SK-N-SH treated with all-trans-retinoic acid at 6 μM for 48 hours (cell line): Measurements from ENCODE around the gene VRK3.

Source experiments
- ATAC-seq: fragments of 200-7000 bp; cut with Tn5 transposase; 3 replicates; pipeline ENCODE4 v1.9.1; 2020; ENCODE audit warnings: mild to moderate bottlenecking, moderate library complexity
- BACH2 ChIP-seq: fragments of 250-450 bp; sonication (Bioruptor Pico); IDR thresholded peaks from 2 replicates; pipeline ENCODE4 v1.9.0; 2021; ENCODE audit warnings: mild to moderate bottlenecking, borderline replicate concordance
- CSDC2 ChIP-seq: fragments of 250-450 bp; sonication (Bioruptor Pico); IDR thresholded peaks from 2 replicates; pipeline ENCODE4 v1.5.0; 2020; ENCODE audit warnings: mild to moderate bottlenecking, moderate library complexity
- ESRRG ChIP-seq: fragments of 250-450 bp; sonication (Bioruptor Pico); IDR thresholded peaks from 2 replicates; pipeline ENCODE4 v1.6.1; 2021; ENCODE audit warnings: mild to moderate bottlenecking
- GLIS3 ChIP-seq: fragments of 250-450 bp; sonication (Bioruptor Pico); IDR thresholded peaks from 2 replicates; pipeline ENCODE4 v1.5.0; 2020; ENCODE audit warnings: mild to moderate bottlenecking, moderate library complexity
- ISL1 ChIP-seq: fragments of 250-450 bp; sonication (Bioruptor Pico); IDR thresholded peaks from 2 replicates; pipeline ENCODE4 v2.1.2; 2022; ENCODE audit warnings: mild to moderate bottlenecking, moderate library complexity
- OSR1 ChIP-seq: fragments of 250-450 bp; sonication (Bioruptor Pico); IDR thresholded peaks from 2 replicates; pipeline ENCODE4 v1.8.0; 2022; ENCODE audit warnings: moderate library complexity, mild to moderate bottlenecking, inconsistent platforms
- PPARA ChIP-seq: fragments of 250-450 bp; sonication (Bioruptor Pico); IDR thresholded peaks from 2 replicates; pipeline ENCODE4 v1.5.0; 2020; ENCODE audit warnings: mild to moderate bottlenecking, borderline replicate concordance
- RARB ChIP-seq: fragments of 250-450 bp; sonication (Bioruptor Pico); IDR thresholded peaks from 2 replicates; pipeline ENCODE4 v1.8.0; 2021; ENCODE audit warnings: mild to moderate bottlenecking, moderate library complexity
- SNAI2 ChIP-seq: fragments of 250-450 bp; sonication (Bioruptor Pico); IDR thresholded peaks from 2 replicates; pipeline ENCODE4 v1.5.0; 2020; ENCODE audit warnings: mild to moderate bottlenecking, moderate library complexity
- TCF4 ChIP-seq: fragments of 250-450 bp; sonication (Bioruptor Pico); IDR thresholded peaks from 2 replicates; pipeline ENCODE4 v1.8.0; 2021; ENCODE audit warnings: mild to moderate bottlenecking, moderate library complexity, borderline replicate concordance
- TOX ChIP-seq: fragments of 250-450 bp; sonication (Bioruptor Pico); IDR thresholded peaks from 2 replicates; pipeline ENCODE4 v1.8.0; 2021; ENCODE audit warnings: mild to moderate bottlenecking, moderate library complexity, borderline replicate concordance
- ZC3H10 ChIP-seq: fragments of 250-450 bp; sonication (Bioruptor Pico); IDR thresholded peaks from 2 replicates; pipeline ENCODE4 v1.5.1; 2021; ENCODE audit warnings: mild to moderate bottlenecking, moderate library complexity
- ZFP3 ChIP-seq: fragments of 250-450 bp; sonication (Bioruptor Pico); IDR thresholded peaks from 2 replicates; pipeline ENCODE4 v1.5.0; 2020; ENCODE audit warnings: mild to moderate bottlenecking, moderate library complexity
- ZFP30 ChIP-seq: fragments of 450-650 bp; formaldehyde crosslinking; IDR thresholded peaks from 2 replicates; pipeline ENCODE4 v1.5.0; 2022; ENCODE audit warnings: mild to moderate bottlenecking, moderate library complexity
- ZNF8 ChIP-seq: fragments of 450-650 bp; formaldehyde crosslinking; IDR thresholded peaks from 2 replicates; pipeline ENCODE4 v1.5.0; 2020; ENCODE audit warnings: mild to moderate bottlenecking, moderate library complexity
- TF ChIP-seq, protein P1 (sequence below): fragments of 250-450 bp; sonication (Bioruptor Pico); IDR thresholded peaks from 2 replicates; pipeline ENCODE4 v1.8.0; 2021; ENCODE audit warnings: low read depth, mild to moderate bottlenecking, moderate library complexity, borderline replicate concordance
- TF ChIP-seq, protein P2 (sequence below): fragments of 250-450 bp; sonication (Bioruptor Pico); IDR thresholded peaks from 2 replicates; pipeline ENCODE4 v1.8.0; 2020; ENCODE audit warnings: mild to moderate bottlenecking, moderate library complexity, borderline replicate concordance
- TF ChIP-seq, protein P3 (sequence below): fragments of 250-450 bp; sonication (Bioruptor Pico); IDR thresholded peaks from 2 replicates; pipeline ENCODE4 v1.5.1; 2021; ENCODE audit warnings: mild to moderate bottlenecking, moderate library complexity
- TF ChIP-seq, protein P4 (sequence below): fragments of 250-450 bp; sonication (Bioruptor Pico); IDR thresholded peaks from 2 replicates; pipeline ENCODE4 v1.5.0; 2020; ENCODE audit warnings: mild to moderate bottlenecking, moderate library complexity

The VRK3 gene

DNA sequence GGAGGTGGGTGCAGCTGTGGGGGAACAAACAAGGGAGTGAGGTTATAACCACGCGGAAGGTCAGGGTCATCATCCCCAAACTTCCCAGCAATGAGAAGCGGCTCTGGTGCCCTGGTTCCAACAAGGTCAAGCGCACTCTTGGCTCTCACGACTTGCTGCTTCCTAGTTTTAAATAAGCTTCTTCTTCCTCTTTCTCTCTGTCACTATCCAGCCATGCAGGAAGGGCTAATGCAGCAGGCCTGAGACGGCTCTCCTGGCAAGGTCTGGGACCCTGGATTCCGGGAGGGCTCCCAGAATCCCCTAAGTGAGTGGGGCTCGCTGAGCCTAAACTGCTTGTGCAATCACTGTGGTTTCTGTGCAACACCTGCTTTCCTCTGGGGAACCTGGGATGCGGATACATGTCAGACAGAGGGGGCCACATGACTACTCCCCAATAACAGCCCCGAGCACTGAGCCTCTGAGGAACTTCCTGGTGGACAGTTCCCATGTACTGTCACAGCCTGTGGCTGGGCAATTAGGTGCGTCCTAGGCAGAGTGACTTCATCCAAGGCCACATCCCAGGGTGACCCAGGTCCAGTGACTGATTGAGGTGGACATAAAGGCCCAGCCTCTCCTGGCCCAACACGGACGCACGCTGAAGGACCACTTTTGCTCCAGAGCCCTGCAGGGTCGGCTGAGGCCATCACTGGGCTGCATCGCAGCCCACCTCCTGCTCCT is 24.2 kb downstream of the VRK3 start (continued):
- TF ChIP-seq, protein P1, sequence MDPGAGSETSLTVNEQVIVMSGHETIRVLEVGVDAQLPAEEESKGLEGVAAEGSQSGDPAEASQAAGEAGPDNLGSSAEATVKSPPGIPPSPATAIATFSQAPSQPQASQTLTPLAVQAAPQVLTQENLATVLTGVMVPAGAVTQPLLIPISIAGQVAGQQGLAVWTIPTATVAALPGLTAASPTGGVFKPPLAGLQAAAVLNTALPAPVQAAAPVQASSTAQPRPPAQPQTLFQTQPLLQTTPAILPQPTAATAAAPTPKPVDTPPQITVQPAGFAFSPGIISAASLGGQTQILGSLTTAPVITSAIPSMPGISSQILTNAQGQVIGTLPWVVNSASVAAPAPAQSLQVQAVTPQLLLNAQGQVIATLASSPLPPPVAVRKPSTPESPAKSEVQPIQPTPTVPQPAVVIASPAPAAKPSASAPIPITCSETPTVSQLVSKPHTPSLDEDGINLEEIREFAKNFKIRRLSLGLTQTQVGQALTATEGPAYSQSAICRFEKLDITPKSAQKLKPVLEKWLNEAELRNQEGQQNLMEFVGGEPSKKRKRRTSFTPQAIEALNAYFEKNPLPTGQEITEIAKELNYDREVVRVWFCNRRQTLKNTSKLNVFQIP = no peak
- TF ChIP-seq ISL1 (CRISPR knock-in tag) = no peak
- no peak for TF ChIP-seq SNAI2
- no peak for TF ChIP-seq ZFP3
- no peak for TF ChIP-seq ZNF8 (CRISPR knock-in tag)
- no peak for TF ChIP-seq BACH2
- TF ChIP-seq CSDC2 (CRISPR knock-in tag) = no peak
- no peak for TF ChIP-seq RARB
- TF ChIP-seq ESRRG (CRISPR knock-in tag) = no peak
- TF ChIP-seq, all 23 proteins: peak for 0

DNA sequence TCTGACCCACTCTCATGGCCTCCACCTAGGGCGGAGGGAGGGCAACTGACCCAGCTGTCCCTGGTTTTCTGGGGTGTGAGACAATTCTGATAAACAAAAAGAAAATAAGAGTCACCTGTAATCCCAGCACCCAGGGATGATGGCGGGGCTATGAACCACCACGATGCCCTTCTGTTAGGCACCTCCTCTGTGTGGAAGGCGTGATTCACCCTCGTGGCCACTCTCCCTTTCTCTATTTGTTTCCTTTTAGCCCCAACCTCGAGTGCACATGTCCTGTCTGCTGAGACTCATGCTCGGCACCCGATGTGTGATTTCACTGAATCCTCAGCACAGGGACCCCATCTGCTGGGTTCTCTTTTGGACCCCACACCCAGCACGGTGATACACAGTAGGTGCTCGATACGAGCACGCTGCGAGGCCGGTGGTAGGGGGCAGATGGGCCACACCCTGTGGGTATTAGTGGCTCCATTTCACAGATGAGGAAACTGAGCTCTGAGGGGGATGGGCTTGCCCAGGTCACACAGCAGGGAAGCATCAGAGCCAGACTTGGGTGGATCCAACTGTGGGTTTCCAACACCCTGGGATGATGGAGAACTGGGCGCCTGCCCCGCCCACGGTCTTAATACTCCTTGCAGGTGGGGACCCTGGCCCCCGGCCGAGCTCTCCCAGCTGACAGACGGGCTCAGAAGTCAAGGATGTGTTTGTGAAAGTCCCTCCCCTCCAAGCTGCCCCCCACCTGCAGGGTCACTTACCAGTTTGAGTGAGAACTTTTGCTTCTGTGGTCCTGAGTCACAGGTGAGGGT is 24.9 kb downstream of the VRK3 start:
- no peak for ATAC-seq
- TF ChIP-seq OSR1 (CRISPR knock-in tag) (no peak), GLIS3 (CRISPR knock-in tag) (no peak), ESRRG (CRISPR knock-in tag) (no peak), CSDC2 (CRISPR knock-in tag) (no peak), SNAI2 (no peak), ZFP30 (CRISPR knock-in tag) (no peak), BACH2 (no peak)
- TF ChIP-seq, protein P2, sequence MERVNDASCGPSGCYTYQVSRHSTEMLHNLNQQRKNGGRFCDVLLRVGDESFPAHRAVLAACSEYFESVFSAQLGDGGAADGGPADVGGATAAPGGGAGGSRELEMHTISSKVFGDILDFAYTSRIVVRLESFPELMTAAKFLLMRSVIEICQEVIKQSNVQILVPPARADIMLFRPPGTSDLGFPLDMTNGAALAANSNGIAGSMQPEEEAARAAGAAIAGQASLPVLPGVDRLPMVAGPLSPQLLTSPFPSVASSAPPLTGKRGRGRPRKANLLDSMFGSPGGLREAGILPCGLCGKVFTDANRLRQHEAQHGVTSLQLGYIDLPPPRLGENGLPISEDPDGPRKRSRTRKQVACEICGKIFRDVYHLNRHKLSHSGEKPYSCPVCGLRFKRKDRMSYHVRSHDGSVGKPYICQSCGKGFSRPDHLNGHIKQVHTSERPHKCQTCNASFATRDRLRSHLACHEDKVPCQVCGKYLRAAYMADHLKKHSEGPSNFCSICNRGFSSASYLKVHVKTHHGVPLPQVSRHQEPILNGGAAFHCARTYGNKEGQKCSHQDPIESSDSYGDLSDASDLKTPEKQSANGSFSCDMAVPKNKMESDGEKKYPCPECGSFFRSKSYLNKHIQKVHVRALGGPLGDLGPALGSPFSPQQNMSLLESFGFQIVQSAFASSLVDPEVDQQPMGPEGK (CRISPR knock-in tag) = no peak
- TF ChIP-seq, protein P3, sequence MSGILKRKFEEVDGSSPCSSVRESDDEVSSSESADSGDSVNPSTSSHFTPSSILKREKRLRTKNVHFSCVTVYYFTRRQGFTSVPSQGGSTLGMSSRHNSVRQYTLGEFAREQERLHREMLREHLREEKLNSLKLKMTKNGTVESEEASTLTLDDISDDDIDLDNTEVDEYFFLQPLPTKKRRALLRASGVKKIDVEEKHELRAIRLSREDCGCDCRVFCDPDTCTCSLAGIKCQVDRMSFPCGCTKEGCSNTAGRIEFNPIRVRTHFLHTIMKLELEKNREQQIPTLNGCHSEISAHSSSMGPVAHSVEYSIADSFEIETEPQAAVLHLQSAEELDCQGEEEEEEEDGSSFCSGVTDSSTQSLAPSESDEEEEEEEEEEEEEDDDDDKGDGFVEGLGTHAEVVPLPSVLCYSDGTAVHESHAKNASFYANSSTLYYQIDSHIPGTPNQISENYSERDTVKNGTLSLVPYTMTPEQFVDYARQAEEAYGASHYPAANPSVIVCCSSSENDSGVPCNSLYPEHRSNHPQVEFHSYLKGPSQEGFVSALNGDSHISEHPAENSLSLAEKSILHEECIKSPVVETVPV = no peak
- TF ChIP-seq, all 23 proteins: peak for 0

DNA sequence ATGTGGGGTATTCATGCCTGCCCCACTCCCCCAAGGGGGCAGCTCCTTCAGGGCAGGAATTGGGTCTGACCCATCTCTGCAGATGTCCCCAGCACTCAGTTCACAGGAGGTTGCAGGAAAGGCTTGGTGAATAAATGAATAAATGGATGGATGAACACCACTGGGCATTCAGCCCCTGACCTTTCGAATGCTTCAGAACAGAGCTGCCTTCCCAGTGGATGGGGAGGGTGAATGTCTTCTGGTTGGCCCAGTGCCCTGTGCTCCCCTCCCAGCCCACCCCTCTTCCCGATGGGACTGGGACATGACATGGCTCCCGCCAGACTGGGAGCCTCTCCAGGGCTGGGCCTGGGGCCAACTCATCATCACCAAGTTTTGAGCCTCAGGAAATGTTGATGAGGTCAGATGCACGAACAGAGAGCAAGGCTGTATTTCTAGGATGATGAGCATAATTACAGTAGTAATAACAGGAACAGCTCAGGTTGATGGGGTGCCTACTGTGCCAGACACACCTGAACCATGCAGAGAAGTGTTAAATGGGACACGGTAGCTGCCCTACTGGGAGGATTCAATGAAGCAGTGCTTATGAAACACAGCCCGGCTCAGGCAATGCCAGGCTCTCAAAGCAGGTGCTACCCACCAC is 25.7 kb downstream of the VRK3 start:
- no peak for ATAC-seq
- TF ChIP-seq TOX (CRISPR knock-in tag) = no peak
- no peak for TF ChIP-seq TCF4 (CRISPR knock-in tag)
- TF ChIP-seq ZNF8 (CRISPR knock-in tag) = no peak
- TF ChIP-seq, protein P1 = no peak

DNA sequence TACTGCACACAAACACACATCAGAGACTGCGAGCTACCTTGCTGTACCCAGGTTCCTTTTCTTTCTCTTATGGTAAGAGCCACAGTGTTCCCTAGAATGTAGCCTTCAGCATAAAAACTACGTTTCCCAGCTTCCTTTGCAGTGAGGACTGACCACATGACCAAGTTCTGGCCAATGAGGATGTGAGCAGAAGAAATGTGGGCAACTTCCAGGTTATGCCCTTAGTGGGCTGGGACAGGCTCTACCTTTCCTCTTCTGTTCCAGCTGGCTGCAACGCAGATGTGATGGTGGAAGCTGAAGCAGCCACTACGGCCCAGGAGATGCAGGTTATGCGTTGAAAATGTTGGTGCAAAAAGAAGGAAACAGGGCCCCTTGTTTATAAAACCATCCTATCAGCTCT is 27.5 kb downstream of the VRK3 start:
- TF ChIP-seq PPARA (no peak), ZC3H10 (CRISPR knock-in tag) (no peak), ZNF8 (CRISPR knock-in tag) (no peak), TCF4 (CRISPR knock-in tag) (no peak)
- TF ChIP-seq, protein P4, sequence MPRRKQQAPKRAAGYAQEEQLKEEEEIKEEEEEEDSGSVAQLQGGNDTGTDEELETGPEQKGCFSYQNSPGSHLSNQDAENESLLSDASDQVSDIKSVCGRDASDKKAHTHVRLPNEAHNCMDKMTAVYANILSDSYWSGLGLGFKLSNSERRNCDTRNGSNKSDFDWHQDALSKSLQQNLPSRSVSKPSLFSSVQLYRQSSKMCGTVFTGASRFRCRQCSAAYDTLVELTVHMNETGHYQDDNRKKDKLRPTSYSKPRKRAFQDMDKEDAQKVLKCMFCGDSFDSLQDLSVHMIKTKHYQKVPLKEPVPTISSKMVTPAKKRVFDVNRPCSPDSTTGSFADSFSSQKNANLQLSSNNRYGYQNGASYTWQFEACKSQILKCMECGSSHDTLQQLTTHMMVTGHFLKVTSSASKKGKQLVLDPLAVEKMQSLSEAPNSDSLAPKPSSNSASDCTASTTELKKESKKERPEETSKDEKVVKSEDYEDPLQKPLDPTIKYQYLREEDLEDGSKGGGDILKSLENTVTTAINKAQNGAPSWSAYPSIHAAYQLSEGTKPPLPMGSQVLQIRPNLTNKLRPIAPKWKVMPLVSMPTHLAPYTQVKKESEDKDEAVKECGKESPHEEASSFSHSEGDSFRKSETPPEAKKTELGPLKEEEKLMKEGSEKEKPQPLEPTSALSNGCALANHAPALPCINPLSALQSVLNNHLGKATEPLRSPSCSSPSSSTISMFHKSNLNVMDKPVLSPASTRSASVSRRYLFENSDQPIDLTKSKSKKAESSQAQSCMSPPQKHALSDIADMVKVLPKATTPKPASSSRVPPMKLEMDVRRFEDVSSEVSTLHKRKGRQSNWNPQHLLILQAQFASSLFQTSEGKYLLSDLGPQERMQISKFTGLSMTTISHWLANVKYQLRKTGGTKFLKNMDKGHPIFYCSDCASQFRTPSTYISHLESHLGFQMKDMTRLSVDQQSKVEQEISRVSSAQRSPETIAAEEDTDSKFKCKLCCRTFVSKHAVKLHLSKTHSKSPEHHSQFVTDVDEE (CRISPR knock-in tag) = no peak
- TF ChIP-seq, all 23 proteins: peak for 0
- ATAC-seq = peak; percentile 85
